Measurements from ENCODE around the gene HTRA1. TPM values are rescaled to one million over a fixed set of nuclear protein-coding genes. Genes with fewer than 3 reads are reported as not detected.

Gene HTRA1
- total RNA-seq: 123 and 135 TPM in 2 replicates

GRCh38 chr10:122461367-122461728, at the start of gene HTRA1:
HTRA1 (plus strand) TSS chr10:122461553; CDS start chr10:122461653, 100 bp downstream.

GRCh38 chr10:122454603-122455080, 6.7 kb upstream of the HTRA1 start, which contains the start of gene ARMS2:
ARMS2 (plus strand) TSS chr10:122454653; CDS start chr10:122454728, 75 bp downstream.

GRCh38 chr10:122560279-122560804, 99.0 kb downstream of the HTRA1 start, which contains the start of gene DMBT1:
DMBT1 (plus strand) TSS chr10:122560754; CDS start chr10:122560771, 17 bp downstream.

Other genes starting within 250 kb of the HTRA1 start
- not detected in 2 replicates for gene BTBD16, start 190.3 kb upstream of the HTRA1 start, total RNA-seq
- 18.1 and 19.1 TPM in 2 replicates for gene PLEKHA1, start 86.8 kb upstream of the HTRA1 start, total RNA-seq
- gene ARMS2, start 6.9 kb upstream of the HTRA1 start, total RNA-seq: not detected in 2 replicates
- not detected in 2 replicates for gene DMBT1, start 99.2 kb downstream of the HTRA1 start, total RNA-seq
- gene C10orf120, start 238.3 kb downstream of the HTRA1 start, total RNA-seq: not detected in 2 replicates